ENCODE measurements around the gene MYO1D.

MYO1D gene

DNA sequence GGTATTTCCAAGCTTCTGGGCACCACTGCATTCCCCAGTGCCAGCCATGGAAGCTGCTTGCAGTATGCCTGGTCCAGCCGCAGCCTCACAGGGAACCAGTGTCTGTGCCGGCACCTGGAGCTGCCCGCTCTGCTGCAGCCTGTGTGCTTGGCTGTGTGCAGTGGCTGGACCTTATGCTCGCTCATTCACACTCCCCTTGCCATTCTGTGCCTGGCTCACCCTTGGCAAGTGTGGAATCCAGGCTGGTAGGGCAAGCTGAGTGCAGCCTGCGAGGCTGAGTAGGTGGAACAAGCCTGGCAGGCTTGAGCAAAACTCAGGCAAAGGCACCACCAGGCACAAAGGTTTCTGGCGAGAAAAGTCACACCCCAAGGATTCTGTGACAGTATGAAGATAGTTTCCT lies 144.0 kb downstream of the MYO1D start:
- no peak overlapping the region for H3K27ac ChIP-seq
- no peaks in the 10 kb centered on the region for H3K79me2 ChIP-seq (ENCODE audit: insufficient read depth, low read depth)
- no peaks in the 10 kb centered on the region for H3K36me3 ChIP-seq (ENCODE audit: insufficient read depth)
- TF ChIP-seq, protein P1, sequence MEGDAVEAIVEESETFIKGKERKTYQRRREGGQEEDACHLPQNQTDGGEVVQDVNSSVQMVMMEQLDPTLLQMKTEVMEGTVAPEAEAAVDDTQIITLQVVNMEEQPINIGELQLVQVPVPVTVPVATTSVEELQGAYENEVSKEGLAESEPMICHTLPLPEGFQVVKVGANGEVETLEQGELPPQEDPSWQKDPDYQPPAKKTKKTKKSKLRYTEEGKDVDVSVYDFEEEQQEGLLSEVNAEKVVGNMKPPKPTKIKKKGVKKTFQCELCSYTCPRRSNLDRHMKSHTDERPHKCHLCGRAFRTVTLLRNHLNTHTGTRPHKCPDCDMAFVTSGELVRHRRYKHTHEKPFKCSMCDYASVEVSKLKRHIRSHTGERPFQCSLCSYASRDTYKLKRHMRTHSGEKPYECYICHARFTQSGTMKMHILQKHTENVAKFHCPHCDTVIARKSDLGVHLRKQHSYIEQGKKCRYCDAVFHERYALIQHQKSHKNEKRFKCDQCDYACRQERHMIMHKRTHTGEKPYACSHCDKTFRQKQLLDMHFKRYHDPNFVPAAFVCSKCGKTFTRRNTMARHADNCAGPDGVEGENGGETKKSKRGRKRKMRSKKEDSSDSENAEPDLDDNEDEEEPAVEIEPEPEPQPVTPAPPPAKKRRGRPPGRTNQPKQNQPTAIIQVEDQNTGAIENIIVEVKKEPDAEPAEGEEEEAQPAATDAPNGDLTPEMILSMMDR (conservative IDR thresholded peaks at IDR 0.05; ENCODE audit: low read depth, low read length) = no peak
- no peak overlapping the region for H3K4me3 ChIP-seq (IDR thresholded peaks at IDR 0.05; ENCODE audit: insufficient read depth, low read depth, low read length)
- H3K9ac ChIP-seq = no peak overlapping the region
- no peak overlapping the region for H2AFZ ChIP-seq (ENCODE audit: low read depth)
- H3K4me1 ChIP-seq (ENCODE audit: low read depth, poor library complexity, severe bottlenecking) = no peaks in the 10 kb centered on the region
- H3K27me3 ChIP-seq (ENCODE audit: insufficient read depth, low read depth) = no peaks in the 10 kb centered on the region
- H4K20me1 ChIP-seq (ENCODE audit: insufficient read depth) = no peaks in the 10 kb centered on the region
- H3K4me2 ChIP-seq = no peak overlapping the region

DNA sequence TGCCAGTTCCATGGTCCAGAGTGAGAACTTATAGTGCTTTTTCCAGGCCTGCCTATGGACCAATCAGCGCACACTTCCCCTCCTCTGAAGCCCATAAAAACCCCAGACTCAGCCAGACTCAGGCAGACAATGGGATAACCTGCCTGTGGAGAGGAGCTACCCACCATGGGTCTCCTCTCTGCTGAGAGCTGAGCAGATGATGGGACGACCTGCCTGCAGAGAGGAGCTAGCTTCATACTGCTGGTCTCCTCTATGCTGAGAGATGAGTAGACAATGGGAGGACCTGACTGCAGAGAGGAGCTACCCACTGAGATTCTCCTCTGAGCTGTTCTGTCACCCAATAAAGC lies 144.7 kb downstream of the MYO1D start:
- no peak overlapping the region for H3K4me3 ChIP-seq (IDR thresholded peaks at IDR 0.05; ENCODE audit: insufficient read depth, low read depth, low read length)
- H3K27me3 ChIP-seq (ENCODE audit: insufficient read depth, low read depth) = no peaks in the 10 kb centered on the region
- H2AFZ ChIP-seq (ENCODE audit: low read depth) = no peak overlapping the region
- TF ChIP-seq, protein P1 (conservative IDR thresholded peaks at IDR 0.05; ENCODE audit: low read depth, low read length) = no peak
- no peaks in the 10 kb centered on the region for H3K36me3 ChIP-seq (ENCODE audit: insufficient read depth)
- no peak overlapping the region for H3K9ac ChIP-seq
- H4K20me1 ChIP-seq (ENCODE audit: insufficient read depth) = no peaks in the 10 kb centered on the region
- H3K27ac ChIP-seq = no peak overlapping the region
- no peaks in the 10 kb centered on the region for H3K79me2 ChIP-seq (ENCODE audit: insufficient read depth, low read depth)
- H3K4me1 ChIP-seq (ENCODE audit: low read depth, poor library complexity, severe bottlenecking) = no peaks in the 10 kb centered on the region
- no peak overlapping the region for H3K4me2 ChIP-seq

- Histone ChIP-seq H2AFZ (ENCODE audit: low read depth) (no peak overlapping the region), H3K36me3 (ENCODE audit: insufficient read depth) (no peaks in the 10 kb centered on the region), H3K4me1 (ENCODE audit: low read depth, poor library complexity, severe bottlenecking) (no peaks in the 10 kb centered on the region), H3K4me3 (IDR thresholded peaks at IDR 0.05; ENCODE audit: insufficient read depth, low read depth, low read length) (no peak overlapping the region), H3K9ac (no peak overlapping the region), H3K4me2 (no peak overlapping the region), H4K20me1 (ENCODE audit: insufficient read depth) (no peaks in the 10 kb centered on the region), H3K79me2 (ENCODE audit: insufficient read depth, low read depth) (no peaks in the 10 kb centered on the region), H3K27ac (no peak overlapping the region), H3K27me3 (ENCODE audit: insufficient read depth, low read depth) (no peaks in the 10 kb centered on the region)
- TF ChIP-seq, protein P1 (conservative IDR thresholded peaks at IDR 0.05; ENCODE audit: low read depth, low read length) = no peak
Measured at GRCh38 chr17:32731556-32732295, 145.2 kb downstream of the MYO1D start.

DNA sequence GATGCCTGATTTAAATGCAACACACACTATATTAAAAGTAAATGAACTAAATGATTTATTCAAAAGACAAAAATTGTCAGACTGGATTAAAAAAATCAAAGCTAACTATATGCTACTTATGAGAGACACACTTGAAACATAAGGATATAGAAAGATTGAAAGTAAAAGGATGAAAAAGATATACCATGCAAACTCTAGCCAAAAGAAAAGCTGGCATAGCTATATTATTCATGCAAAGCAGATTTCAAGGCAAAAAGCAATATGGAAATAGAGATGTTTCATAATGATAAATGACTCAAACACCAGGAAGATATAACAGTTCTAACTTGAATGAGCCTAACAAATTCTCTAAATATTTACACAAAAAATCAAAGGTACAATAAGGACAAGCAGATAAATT lies 149.2 kb downstream of the MYO1D start:
- Histone ChIP-seq H3K4me1 (ENCODE audit: low read depth, poor library complexity, severe bottlenecking) (no peaks in the 10 kb centered on the region), H3K36me3 (ENCODE audit: insufficient read depth) (no peaks in the 10 kb centered on the region; the same call in 1 of the 2 replicates), H3K4me2 (no peak overlapping the region), H3K27me3 (ENCODE audit: insufficient read depth, low read depth) (no peaks in the 10 kb centered on the region), H3K4me3 (IDR thresholded peaks at IDR 0.05; ENCODE audit: insufficient read depth, low read depth, low read length) (no peak overlapping the region), H4K20me1 (ENCODE audit: insufficient read depth) (no peaks in the 10 kb centered on the region), H3K79me2 (ENCODE audit: insufficient read depth, low read depth) (no peaks in the 10 kb centered on the region), H2AFZ (ENCODE audit: low read depth) (no peak overlapping the region), H3K27ac (no peak overlapping the region), H3K9ac (no peak overlapping the region)
- TF ChIP-seq, protein P1 (conservative IDR thresholded peaks at IDR 0.05; ENCODE audit: low read depth, low read length) = no peak
